WTC11 (cell line): ENCODE data around the gene ALCAM. TPM values are rescaled to one million over a fixed set of nuclear protein-coding genes. Genes with fewer than 3 reads are reported as not detected.

ENCODE experiments used
- ATAC-seq: fragments of 200-7000 bp; cut with Tn5 transposase; 2 replicates; pipeline ENCODE4 v1.10.0; 2021; ENCODE audit warnings: mild to moderate bottlenecking, moderate library complexity
- CTCF ChIA-PET: fragments of 300-600 bp; sonication (Branson Sonifier 250); formaldehyde crosslinking; loops from one replicate; lab custom pipeline; 2021; ENCODE audit warnings: antibody characterized with exemption; lab: Charles Lee
- POLR2A ChIA-PET: fragments of 350-600 bp; sonication (Branson Sonifier 250); formaldehyde crosslinking; loops from one replicate; lab custom pipeline; 2021; ENCODE audit warnings: antibody characterized with exemption; lab: Charles Lee
- DNase-seq: peaks from one replicate; pipeline ENCODE4 v3.0.0; 2021; ENCODE audit warnings: low spot score
- H3K27ac Mint-ChIP-seq: 2 replicates; pipeline ENCODE4 v1.8.0; 2021; ENCODE audit warnings: mixed read lengths
- H3K27me3 Mint-ChIP-seq: 2 replicates; pipeline ENCODE4 v1.8.0; 2021; ENCODE audit warnings: low read depth, mild to moderate bottlenecking, moderate library complexity, mixed read lengths
- H3K36me3 Mint-ChIP-seq: 2 replicates; pipeline ENCODE4 v1.8.0; 2021; ENCODE audit warnings: mixed read lengths
- H3K4me1 Mint-ChIP-seq: 2 replicates; pipeline ENCODE4 v1.8.0; 2022; ENCODE audit warnings: mixed read lengths
- H3K4me3 Mint-ChIP-seq: 2 replicates; pipeline ENCODE4 v1.8.0; 2021; ENCODE audit warnings: mild to moderate bottlenecking, moderate library complexity, mixed read lengths
- H3K9me3 Mint-ChIP-seq: 2 replicates; pipeline ENCODE4 v1.8.0; 2021; ENCODE audit warnings: mixed read lengths
- CBFB ChIP-seq: sonication (generic); formaldehyde crosslinking; IDR thresholded peaks from 2 replicates; pipeline ENCODE4 v1.8.1; 2022; ENCODE audit warnings: mild to moderate bottlenecking, low read depth, missing genetic modification reagents
- ELF4 ChIP-seq: sonication (generic); formaldehyde crosslinking; IDR thresholded peaks from 2 replicates; pipeline ENCODE4 v1.8.1; 2022; ENCODE audit warnings: low read depth, mild to moderate bottlenecking, moderate library complexity, missing genetic modification reagents
- FOXK1 ChIP-seq: sonication (generic); formaldehyde crosslinking; IDR thresholded peaks from 2 replicates; pipeline ENCODE4 v1.8.0; 2022; ENCODE audit warnings: mild to moderate bottlenecking, moderate library complexity, missing genetic modification reagents
- GABPB1 ChIP-seq: sonication (generic); formaldehyde crosslinking; IDR thresholded peaks from 2 replicates; pipeline ENCODE4 v1.8.1; 2023; ENCODE audit warnings: mild to moderate bottlenecking, missing genetic modification reagents
- GRHL2 ChIP-seq: fragments of 250-450 bp; sonication (Bioruptor Pico); IDR thresholded peaks from 2 replicates; pipeline ENCODE4 v1.8.0; 2022; ENCODE audit warnings: mild to moderate bottlenecking, moderate library complexity; ENCODE audit not compliant: insufficient replicate concordance, severe bottlenecking
- GTF2I ChIP-seq: fragments of 250-450 bp; sonication (Bioruptor Pico); conservative IDR thresholded peaks from 2 replicates; pipeline ENCODE4 v1.4.0; 2021; ENCODE audit warnings: mild to moderate bottlenecking
- IRF2 ChIP-seq: sonication (generic); formaldehyde crosslinking; IDR thresholded peaks from 2 replicates; pipeline ENCODE4 v1.8.0; 2022; ENCODE audit warnings: low read depth, missing genetic modification reagents, borderline replicate concordance
- KAT7 ChIP-seq: sonication (generic); formaldehyde crosslinking; IDR thresholded peaks from 2 replicates; pipeline ENCODE4 v1.8.1; 2023; ENCODE audit warnings: missing genetic modification reagents, mild to moderate bottlenecking, borderline replicate concordance
- PRRX2 ChIP-seq: fragments of 250-450 bp; sonication (Bioruptor Pico); IDR thresholded peaks from 2 replicates; pipeline ENCODE4 v1.8.0; 2021; ENCODE audit warnings: mild to moderate bottlenecking
- RORB ChIP-seq: fragments of 250-450 bp; sonication (Bioruptor Pico); IDR thresholded peaks from 2 replicates; pipeline ENCODE4 v1.9.0; 2021; ENCODE audit warnings: mild to moderate bottlenecking
- SMAD4 ChIP-seq: sonication (generic); formaldehyde crosslinking; IDR thresholded peaks from 2 replicates; pipeline ENCODE4 v1.8.0; 2022; ENCODE audit warnings: mild to moderate bottlenecking, missing genetic modification reagents
- TEAD1 ChIP-seq: sonication (generic); formaldehyde crosslinking; IDR thresholded peaks from 2 replicates; pipeline ENCODE4 v1.8.0; 2022; ENCODE audit warnings: mild to moderate bottlenecking, missing genetic modification reagents
- ZNF416 ChIP-seq: fragments of 250-450 bp; sonication (Bioruptor Pico); IDR thresholded peaks from 2 replicates; pipeline ENCODE4 v1.9.0; 2021; ENCODE audit warnings: mild to moderate bottlenecking, inconsistent platforms
- ZNF423 ChIP-seq: fragments of 250-450 bp; sonication (Bioruptor Pico); IDR thresholded peaks from 2 replicates; pipeline ENCODE4 v2.1.2; 2022; ENCODE audit warnings: mild to moderate bottlenecking, moderate library complexity
- total RNA-seq: library from RNA; stranded (reverse); gene quantifications from 3 replicates; pipeline ENCODE4 v1.2.3, GENCODE V29; 2021
- TF ChIP-seq, protein P1 (sequence below): sonication (generic); formaldehyde crosslinking; IDR thresholded peaks from 2 replicates; pipeline ENCODE4 v1.8.1; 2023; ENCODE audit warnings: mild to moderate bottlenecking, missing genetic modification reagents
- TF ChIP-seq, protein P2 (sequence below): sonication (generic); formaldehyde crosslinking; IDR thresholded peaks from 2 replicates; pipeline ENCODE4 v1.8.0; 2022; ENCODE audit warnings: mild to moderate bottlenecking, missing genetic modification reagents
- TF ChIP-seq, protein P3 (sequence below): sonication (generic); formaldehyde crosslinking; IDR thresholded peaks from 2 replicates; pipeline ENCODE4 v1.8.1; 2022; ENCODE audit warnings: missing genetic modification reagents, borderline replicate concordance
- TF ChIP-seq, protein P4 (sequence below): fragments of 250-450 bp; sonication (Bioruptor Pico); IDR thresholded peaks from 2 replicates; pipeline ENCODE4 v1.9.0; 2021; ENCODE audit warnings: mild to moderate bottlenecking
- TF ChIP-seq, protein P5 (sequence below): sonication (generic); formaldehyde crosslinking; IDR thresholded peaks from 2 replicates; pipeline ENCODE4 v1.8.0; 2023; ENCODE audit warnings: mild to moderate bottlenecking, missing genetic modification reagents
- TF ChIP-seq, protein P6 (sequence below): fragments of 250-450 bp; sonication (Bioruptor Pico); IDR thresholded peaks from 2 replicates; pipeline ENCODE4 v2.1.2; 2022; ENCODE audit warnings: mild to moderate bottlenecking, moderate library complexity
- TF ChIP-seq, protein P7 (sequence below): sonication (generic); formaldehyde crosslinking; IDR thresholded peaks from 2 replicates; pipeline ENCODE4 v1.8.0; 2022; ENCODE audit warnings: mild to moderate bottlenecking, missing genetic modification reagents
- TF ChIP-seq, protein P8 (sequence below): sonication (generic); formaldehyde crosslinking; conservative IDR thresholded peaks from 2 replicates; pipeline ENCODE4 v1.8.1; 2023; ENCODE audit warnings: mild to moderate bottlenecking, low read depth, missing genetic modification reagents, moderate library complexity

ALCAM gene
- total RNA-seq, 1 experiment from 2014 or later = 30.7 TPM

DNA sequence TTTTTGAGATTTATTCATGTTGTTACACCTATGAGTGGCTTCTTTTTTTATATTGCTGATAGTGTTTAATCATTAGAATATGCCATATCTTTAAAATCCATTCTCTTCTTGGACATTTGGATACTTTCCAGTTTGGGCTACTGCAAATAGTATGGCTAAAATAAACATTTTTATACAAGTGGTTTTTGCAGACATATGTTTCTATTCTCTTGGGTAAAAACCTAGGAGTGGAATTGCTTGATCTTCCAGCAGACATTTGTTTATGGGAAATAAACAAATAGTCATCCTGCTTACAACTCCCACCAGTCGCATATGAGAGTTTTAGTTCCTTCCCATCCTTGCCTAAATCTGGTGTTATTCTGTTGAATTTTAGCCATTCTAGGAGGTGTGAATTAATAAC, 193.1 kb downstream of the ALCAM start:
- no peak overlapping the region for H3K4me3 Mint-ChIP-seq
- TF ChIP-seq FOXK1 (CRISPR knock-in tag) (no peak), GABPB1 (CRISPR knock-in tag) (no peak), ZNF416 (no peak), PRRX2 (CRISPR knock-in tag) (no peak), IRF2 (CRISPR knock-in tag) (no peak), TEAD1 (no peak), SMAD4 (no peak), KAT7 (CRISPR knock-in tag) (no peak), GRHL2 (no peak), RORB (no peak), ELF4 (no peak), CBFB (no peak)
- TF ChIP-seq, protein P1, sequence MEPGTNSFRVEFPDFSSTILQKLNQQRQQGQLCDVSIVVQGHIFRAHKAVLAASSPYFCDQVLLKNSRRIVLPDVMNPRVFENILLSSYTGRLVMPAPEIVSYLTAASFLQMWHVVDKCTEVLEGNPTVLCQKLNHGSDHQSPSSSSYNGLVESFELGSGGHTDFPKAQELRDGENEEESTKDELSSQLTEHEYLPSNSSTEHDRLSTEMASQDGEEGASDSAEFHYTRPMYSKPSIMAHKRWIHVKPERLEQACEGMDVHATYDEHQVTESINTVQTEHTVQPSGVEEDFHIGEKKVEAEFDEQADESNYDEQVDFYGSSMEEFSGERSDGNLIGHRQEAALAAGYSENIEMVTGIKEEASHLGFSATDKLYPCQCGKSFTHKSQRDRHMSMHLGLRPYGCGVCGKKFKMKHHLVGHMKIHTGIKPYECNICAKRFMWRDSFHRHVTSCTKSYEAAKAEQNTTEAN = no peak
- TF ChIP-seq, protein P2, sequence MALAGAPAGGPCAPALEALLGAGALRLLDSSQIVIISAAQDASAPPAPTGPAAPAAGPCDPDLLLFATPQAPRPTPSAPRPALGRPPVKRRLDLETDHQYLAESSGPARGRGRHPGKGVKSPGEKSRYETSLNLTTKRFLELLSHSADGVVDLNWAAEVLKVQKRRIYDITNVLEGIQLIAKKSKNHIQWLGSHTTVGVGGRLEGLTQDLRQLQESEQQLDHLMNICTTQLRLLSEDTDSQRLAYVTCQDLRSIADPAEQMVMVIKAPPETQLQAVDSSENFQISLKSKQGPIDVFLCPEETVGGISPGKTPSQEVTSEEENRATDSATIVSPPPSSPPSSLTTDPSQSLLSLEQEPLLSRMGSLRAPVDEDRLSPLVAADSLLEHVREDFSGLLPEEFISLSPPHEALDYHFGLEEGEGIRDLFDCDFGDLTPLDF (CRISPR knock-in tag) = no peak
- TF ChIP-seq, protein P3, sequence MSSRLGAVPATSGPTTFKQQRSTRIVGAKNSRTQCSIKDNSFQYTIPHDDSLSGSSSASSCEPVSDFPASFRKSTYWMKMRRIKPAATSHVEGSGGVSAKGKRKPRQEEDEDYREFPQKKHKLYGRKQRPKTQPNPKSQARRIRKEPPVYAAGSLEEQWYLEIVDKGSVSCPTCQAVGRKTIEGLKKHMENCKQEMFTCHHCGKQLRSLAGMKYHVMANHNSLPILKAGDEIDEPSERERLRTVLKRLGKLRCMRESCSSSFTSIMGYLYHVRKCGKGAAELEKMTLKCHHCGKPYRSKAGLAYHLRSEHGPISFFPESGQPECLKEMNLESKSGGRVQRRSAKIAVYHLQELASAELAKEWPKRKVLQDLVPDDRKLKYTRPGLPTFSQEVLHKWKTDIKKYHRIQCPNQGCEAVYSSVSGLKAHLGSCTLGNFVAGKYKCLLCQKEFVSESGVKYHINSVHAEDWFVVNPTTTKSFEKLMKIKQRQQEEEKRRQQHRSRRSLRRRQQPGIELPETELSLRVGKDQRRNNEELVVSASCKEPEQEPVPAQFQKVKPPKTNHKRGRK = no peak
- no peaks in the 10 kb centered on the region for H3K36me3 Mint-ChIP-seq
- DNase-seq = no peak
- H3K27me3 Mint-ChIP-seq = no peaks in the 10 kb centered on the region
- H3K27ac Mint-ChIP-seq = no peak overlapping the region
- H3K9me3 Mint-ChIP-seq = no peaks in the 10 kb centered on the region
- H3K4me1 Mint-ChIP-seq = peaks cover 13% of the 10 kb centered on the region
- ChIA-PET CTCF (no interaction called here), POLR2A (no interaction called here)
- ATAC-seq = no peak

DNA sequence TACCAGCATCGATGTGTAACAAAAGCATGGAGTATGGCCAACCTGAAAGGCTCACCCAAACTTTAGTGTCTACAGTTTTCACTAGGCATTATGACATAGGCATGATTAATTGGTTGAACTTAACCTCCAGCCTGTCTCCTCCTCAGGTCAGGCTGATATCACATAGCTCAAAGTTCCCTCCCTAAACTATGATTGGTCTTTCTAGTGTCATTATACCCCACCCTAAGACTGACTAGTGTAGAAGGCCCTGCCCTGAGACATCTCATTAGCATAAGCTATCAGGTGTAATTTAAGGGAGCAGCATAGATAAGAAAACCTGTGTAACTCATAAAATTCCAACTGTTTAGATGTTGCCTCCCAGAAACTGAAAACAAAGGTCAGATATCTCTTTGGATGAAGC, 195.2 kb downstream of the ALCAM start:
- ATAC-seq (no peak), DNase-seq (no peak)
- Mint-ChIP-seq H3K4me1 (peaks cover 7% of the 10 kb centered on the region), H3K27ac (no peak overlapping the region), H3K4me3 (no peak overlapping the region), H3K36me3 (no peaks in the 10 kb centered on the region), H3K9me3 (no peaks in the 10 kb centered on the region), H3K27me3 (no peaks in the 10 kb centered on the region)
- POLR2A ChIA-PET = no interaction called here
- CTCF ChIA-PET = no interaction called here
- no peak for TF ChIP-seq GTF2I (CRISPR knock-in tag)
- TF ChIP-seq, protein P4, sequence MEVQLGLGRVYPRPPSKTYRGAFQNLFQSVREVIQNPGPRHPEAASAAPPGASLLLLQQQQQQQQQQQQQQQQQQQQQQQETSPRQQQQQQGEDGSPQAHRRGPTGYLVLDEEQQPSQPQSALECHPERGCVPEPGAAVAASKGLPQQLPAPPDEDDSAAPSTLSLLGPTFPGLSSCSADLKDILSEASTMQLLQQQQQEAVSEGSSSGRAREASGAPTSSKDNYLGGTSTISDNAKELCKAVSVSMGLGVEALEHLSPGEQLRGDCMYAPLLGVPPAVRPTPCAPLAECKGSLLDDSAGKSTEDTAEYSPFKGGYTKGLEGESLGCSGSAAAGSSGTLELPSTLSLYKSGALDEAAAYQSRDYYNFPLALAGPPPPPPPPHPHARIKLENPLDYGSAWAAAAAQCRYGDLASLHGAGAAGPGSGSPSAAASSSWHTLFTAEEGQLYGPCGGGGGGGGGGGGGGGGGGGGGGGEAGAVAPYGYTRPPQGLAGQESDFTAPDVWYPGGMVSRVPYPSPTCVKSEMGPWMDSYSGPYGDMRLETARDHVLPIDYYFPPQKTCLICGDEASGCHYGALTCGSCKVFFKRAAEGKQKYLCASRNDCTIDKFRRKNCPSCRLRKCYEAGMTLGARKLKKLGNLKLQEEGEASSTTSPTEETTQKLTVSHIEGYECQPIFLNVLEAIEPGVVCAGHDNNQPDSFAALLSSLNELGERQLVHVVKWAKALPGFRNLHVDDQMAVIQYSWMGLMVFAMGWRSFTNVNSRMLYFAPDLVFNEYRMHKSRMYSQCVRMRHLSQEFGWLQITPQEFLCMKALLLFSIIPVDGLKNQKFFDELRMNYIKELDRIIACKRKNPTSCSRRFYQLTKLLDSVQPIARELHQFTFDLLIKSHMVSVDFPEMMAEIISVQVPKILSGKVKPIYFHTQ (CRISPR knock-in tag) = no peak
- no peak for TF ChIP-seq TEAD1
- TF ChIP-seq, protein P5, sequence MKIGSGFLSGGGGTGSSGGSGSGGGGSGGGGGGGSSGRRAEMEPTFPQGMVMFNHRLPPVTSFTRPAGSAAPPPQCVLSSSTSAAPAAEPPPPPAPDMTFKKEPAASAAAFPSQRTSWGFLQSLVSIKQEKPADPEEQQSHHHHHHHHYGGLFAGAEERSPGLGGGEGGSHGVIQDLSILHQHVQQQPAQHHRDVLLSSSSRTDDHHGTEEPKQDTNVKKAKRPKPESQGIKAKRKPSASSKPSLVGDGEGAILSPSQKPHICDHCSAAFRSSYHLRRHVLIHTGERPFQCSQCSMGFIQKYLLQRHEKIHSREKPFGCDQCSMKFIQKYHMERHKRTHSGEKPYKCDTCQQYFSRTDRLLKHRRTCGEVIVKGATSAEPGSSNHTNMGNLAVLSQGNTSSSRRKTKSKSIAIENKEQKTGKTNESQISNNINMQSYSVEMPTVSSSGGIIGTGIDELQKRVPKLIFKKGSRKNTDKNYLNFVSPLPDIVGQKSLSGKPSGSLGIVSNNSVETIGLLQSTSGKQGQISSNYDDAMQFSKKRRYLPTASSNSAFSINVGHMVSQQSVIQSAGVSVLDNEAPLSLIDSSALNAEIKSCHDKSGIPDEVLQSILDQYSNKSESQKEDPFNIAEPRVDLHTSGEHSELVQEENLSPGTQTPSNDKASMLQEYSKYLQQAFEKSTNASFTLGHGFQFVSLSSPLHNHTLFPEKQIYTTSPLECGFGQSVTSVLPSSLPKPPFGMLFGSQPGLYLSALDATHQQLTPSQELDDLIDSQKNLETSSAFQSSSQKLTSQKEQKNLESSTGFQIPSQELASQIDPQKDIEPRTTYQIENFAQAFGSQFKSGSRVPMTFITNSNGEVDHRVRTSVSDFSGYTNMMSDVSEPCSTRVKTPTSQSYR (CRISPR knock-in tag) = no peak
- TF ChIP-seq, protein P6, sequence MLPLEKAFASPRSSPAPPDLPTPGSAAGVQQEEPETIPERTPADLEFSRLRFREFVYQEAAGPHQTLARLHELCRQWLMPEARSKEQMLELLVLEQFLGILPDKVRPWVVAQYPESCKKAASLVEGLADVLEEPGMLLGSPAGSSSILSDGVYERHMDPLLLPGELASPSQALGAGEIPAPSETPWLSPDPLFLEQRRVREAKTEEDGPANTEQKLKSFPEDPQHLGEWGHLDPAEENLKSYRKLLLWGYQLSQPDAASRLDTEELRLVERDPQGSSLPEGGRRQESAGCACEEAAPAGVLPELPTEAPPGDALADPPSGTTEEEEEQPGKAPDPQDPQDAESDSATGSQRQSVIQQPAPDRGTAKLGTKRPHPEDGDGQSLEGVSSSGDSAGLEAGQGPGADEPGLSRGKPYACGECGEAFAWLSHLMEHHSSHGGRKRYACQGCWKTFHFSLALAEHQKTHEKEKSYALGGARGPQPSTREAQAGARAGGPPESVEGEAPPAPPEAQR (CRISPR knock-in tag) = no peak
- no peak for TF ChIP-seq FOXK1 (CRISPR knock-in tag)
- no peak for TF ChIP-seq ZNF423
- TF ChIP-seq, protein P7, sequence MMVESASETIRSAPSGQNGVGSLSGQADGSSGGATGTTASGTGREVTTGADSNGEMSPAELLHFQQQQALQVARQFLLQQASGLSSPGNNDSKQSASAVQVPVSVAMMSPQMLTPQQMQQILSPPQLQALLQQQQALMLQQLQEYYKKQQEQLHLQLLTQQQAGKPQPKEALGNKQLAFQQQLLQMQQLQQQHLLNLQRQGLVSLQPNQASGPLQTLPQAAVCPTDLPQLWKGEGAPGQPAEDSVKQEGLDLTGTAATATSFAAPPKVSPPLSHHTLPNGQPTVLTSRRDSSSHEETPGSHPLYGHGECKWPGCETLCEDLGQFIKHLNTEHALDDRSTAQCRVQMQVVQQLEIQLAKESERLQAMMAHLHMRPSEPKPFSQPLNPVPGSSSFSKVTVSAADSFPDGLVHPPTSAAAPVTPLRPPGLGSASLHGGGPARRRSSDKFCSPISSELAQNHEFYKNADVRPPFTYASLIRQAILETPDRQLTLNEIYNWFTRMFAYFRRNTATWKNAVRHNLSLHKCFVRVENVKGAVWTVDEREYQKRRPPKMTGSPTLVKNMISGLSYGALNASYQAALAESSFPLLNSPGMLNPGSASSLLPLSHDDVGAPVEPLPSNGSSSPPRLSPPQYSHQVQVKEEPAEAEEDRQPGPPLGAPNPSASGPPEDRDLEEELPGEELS (CRISPR knock-in tag) = no peak
- TF ChIP-seq, protein P8, sequence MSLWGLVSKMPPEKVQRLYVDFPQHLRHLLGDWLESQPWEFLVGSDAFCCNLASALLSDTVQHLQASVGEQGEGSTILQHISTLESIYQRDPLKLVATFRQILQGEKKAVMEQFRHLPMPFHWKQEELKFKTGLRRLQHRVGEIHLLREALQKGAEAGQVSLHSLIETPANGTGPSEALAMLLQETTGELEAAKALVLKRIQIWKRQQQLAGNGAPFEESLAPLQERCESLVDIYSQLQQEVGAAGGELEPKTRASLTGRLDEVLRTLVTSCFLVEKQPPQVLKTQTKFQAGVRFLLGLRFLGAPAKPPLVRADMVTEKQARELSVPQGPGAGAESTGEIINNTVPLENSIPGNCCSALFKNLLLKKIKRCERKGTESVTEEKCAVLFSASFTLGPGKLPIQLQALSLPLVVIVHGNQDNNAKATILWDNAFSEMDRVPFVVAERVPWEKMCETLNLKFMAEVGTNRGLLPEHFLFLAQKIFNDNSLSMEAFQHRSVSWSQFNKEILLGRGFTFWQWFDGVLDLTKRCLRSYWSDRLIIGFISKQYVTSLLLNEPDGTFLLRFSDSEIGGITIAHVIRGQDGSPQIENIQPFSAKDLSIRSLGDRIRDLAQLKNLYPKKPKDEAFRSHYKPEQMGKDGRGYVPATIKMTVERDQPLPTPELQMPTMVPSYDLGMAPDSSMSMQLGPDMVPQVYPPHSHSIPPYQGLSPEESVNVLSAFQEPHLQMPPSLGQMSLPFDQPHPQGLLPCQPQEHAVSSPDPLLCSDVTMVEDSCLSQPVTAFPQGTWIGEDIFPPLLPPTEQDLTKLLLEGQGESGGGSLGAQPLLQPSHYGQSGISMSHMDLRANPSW = no peak
